ENCODE measurements around the gene GLRA1.

DNA sequence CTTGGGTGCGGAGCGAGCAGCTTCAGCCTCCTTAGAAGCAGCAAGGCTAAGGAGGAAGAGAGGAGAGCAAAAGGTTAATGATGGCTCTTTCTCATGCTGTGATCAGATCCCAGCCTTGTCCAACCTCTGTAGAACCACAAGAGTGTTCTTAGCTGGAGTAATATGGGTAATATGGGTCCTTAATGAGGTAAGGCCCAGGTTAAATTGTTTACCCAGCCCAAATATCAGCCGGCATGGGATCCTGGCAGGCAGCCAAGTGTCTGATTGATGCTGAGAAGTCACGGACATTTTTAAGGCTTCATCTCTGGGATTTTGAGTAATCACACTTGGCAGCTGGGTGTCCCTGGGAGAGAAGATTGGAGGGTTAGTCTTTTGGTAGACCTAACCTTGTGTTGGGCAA is 32.3 kb downstream of the GLRA1 start:
- TF ChIP-seq CTCF (IDR thresholded peaks at IDR 0.05), result no peak
- TF ChIP-seq POLR2A (IDR thresholded peaks at IDR 0.05; ENCODE audit: low read depth), result no peak
- TF ChIP-seq POLR2AphosphoS5 (IDR thresholded peaks at IDR 0.05), result no peak
- TF ChIP-seq EP300 (IDR thresholded peaks at IDR 0.05), result no peak

All from esophagus muscularis mucosa (tissue), 4 donors.